CD8-positive, alpha-beta memory T cell (primary cell): ENCODE data around the gene PAX7. TPM values are rescaled to one million over a fixed set of nuclear protein-coding genes. Genes with fewer than 3 reads are reported as not detected.

Experiments
- CTCF ChIA-PET: fragments of 350-600 bp; sonication (Branson Sonifier 250); formaldehyde crosslinking; loops from one replicate; lab custom pipeline; 2021; ENCODE audit warnings: antibody characterized with exemption; lab: Charles Lee
- POLR2A ChIA-PET: fragments of 350-600 bp; sonication (Branson Sonifier 250); formaldehyde crosslinking; loops from one replicate; lab custom pipeline; 2021; ENCODE audit warnings: antibody characterized with exemption; lab: Charles Lee
- DNase-seq, 5 donors: peaks; one replicate each; pipeline versions ENCODE4 v3.0.0 to v3.0.0-alpha.2; 2020 to 2022; ENCODE audit warnings: mixed read lengths in 1 of 5
- H3K27ac ChIP-seq: one replicate; pipeline ENCODE4 v1.7.0; 2013; ENCODE audit warnings: low read depth, mild to moderate bottlenecking, low read length, moderate library complexity
- H3K27me3 ChIP-seq: 2 replicates; pipeline ENCODE4 v1.7.0; 2013; ENCODE audit warnings: low read length, mild to moderate bottlenecking; ENCODE audit not compliant: insufficient read depth, poor library complexity, severe bottlenecking
- H3K36me3 ChIP-seq: 2 replicates; pipeline ENCODE4 v1.7.0; 2013; ENCODE audit warnings: mild to moderate bottlenecking, low read length, moderate library complexity; ENCODE audit not compliant: insufficient read depth
- H3K4me1 ChIP-seq: 2 replicates; pipeline ENCODE4 v1.7.0; 2013; ENCODE audit warnings: mild to moderate bottlenecking, low read length, moderate library complexity; ENCODE audit not compliant: insufficient read depth
- H3K4me3 ChIP-seq: 2 replicates; pipeline ENCODE4 v1.7.0; 2013; ENCODE audit warnings: mild to moderate bottlenecking, low read length
- H3K9me3 ChIP-seq: 2 replicates; pipeline ENCODE4 v1.7.0; 2013; ENCODE audit warnings: mild to moderate bottlenecking, low read length
- H3K27ac Mint-ChIP-seq, 8 donors: one replicate each; pipeline ENCODE4 v1.8.0; 2020 to 2021; ENCODE audit warnings: mixed read lengths in 8 of 8, mild to moderate bottlenecking in 6 of 8, inconsistent platforms in 3 of 8, moderate library complexity in 3 of 8
- H3K27me3 Mint-ChIP-seq, 2 donors: one replicate each; pipeline ENCODE4 v1.8.0; 2020 to 2021; ENCODE audit warnings: mixed read lengths in 2 of 2, mild to moderate bottlenecking in 1 of 2, moderate library complexity in 1 of 2
- H3K36me3 Mint-ChIP-seq, 3 donors: one replicate each; pipeline ENCODE4 v1.8.0; 2020 to 2021; ENCODE audit warnings: mixed read lengths in 3 of 3, inconsistent platforms in 1 of 3, mild to moderate bottlenecking in 1 of 3
- H3K4me1 Mint-ChIP-seq, 3 donors: one replicate each; pipeline ENCODE4 v1.8.0; 2020 to 2021; ENCODE audit warnings: mixed read lengths in 3 of 3, inconsistent platforms in 1 of 3, mild to moderate bottlenecking in 1 of 3
- H3K4me3 Mint-ChIP-seq, 7 donors: one replicate each; pipeline ENCODE4 v1.8.0; 2020 to 2021; ENCODE audit warnings: mixed read lengths in 7 of 7, mild to moderate bottlenecking in 6 of 7, moderate library complexity in 4 of 7, inconsistent platforms in 2 of 7
- H3K9me3 Mint-ChIP-seq, 5 donors: one replicate each; pipeline ENCODE4 v1.8.0; 2020 to 2022; ENCODE audit warnings: mixed read lengths in 5 of 5, mild to moderate bottlenecking in 3 of 5, moderate library complexity in 2 of 5, inconsistent platforms in 1 of 5
- polyA plus RNA-seq: library from polyadenylated mRNA; unstranded; fragments of 300-500 nt; fragmentation: Illumina TruSeq; gene quantifications from one replicate; pipeline ENCODE4 v1.2.3, GENCODE V29; 2021
- total RNA-seq, 2 experiments: library from RNA; stranded (reverse); gene quantifications; one replicate each; pipeline ENCODE4 v1.2.3, GENCODE V29; 2021

Gene PAX7
- total and polyA plus RNA-seq, 3 experiments from 2014 or later: not detected

DNA sequence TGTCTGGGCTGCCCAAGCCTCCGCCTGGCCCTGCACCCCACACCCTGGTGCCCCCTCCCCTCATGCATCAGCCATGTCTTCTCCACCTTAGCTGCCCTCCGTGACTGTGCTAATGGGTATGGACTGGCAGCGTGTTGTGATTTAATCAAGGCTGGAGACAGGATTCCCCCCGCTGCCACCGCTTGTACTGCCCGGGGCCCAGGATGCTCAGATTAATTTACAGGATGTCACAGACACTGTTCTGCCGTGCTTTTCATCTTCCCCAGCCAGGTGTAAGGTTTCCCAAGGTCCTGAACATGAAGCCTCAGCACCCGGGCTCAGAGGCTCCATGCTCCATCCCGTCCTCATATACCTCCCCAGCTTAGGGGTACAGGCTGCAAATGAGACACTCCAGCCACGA is 162.5 kb downstream of the PAX7 start:
- ChIA-PET CTCF (no interaction called here), POLR2A (no interaction called here)
- Mint-ChIP-seq H3K4me1 (no peaks in the 10 kb centered on the region), H3K4me3 (no peak overlapping the region), H3K9me3 (peaks cover 0 to 8% (median 0%) of the 10 kb centered on the region in 5 donors), H3K27ac (no peak overlapping the region), H3K27me3 (peaks cover 25 to 70% of the 10 kb centered on the region in 2 donors), H3K36me3 (peaks cover 0 to 1% (median 0%) of the 10 kb centered on the region in 3 donors)
- Histone ChIP-seq H3K4me3 (no peak overlapping the region), H3K9me3 (no peaks in the 10 kb centered on the region), H3K27me3 (peaks cover 3% of the 10 kb centered on the region), H3K36me3 (no peaks in the 10 kb centered on the region), H3K27ac (no peak overlapping the region), H3K4me1 (no peaks in the 10 kb centered on the region)
- no peak for DNase-seq

DNA sequence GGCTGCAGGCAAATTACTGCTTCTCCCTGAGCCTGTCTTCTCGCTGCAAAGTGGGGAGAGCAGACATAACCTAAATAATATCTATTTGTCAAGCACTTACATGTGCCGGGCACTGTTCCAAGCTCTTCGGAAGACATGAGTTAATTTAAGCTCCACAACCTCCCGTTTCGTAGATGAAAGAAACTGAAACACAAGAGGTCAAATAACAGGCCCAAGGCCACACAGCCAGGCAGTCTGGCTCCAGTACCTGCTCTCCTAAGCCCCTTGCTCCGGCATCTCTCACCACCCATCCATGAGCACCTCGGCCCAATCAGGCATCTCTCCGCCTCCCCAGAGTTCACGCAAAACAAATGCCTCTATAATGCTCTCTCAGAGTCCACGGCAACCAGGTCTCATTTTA is 163.4 kb downstream of the PAX7 start:
- no peak overlapping the region for H3K4me3 Mint-ChIP-seq
- H3K9me3 Mint-ChIP-seq: peaks cover 0 to 8% (median 0%) of the 10 kb centered on the region in 5 donors
- peaks cover 0 to 1% (median 0%) of the 10 kb centered on the region in 3 donors for H3K36me3 Mint-ChIP-seq
- no peak for DNase-seq
- Histone ChIP-seq H3K4me1 (no peaks in the 10 kb centered on the region), H3K27ac (no peak overlapping the region), H3K4me3 (no peak overlapping the region), H3K27me3 (peaks cover 3% of the 10 kb centered on the region), H3K9me3 (no peaks in the 10 kb centered on the region), H3K36me3 (no peaks in the 10 kb centered on the region)
- POLR2A ChIA-PET: no interaction called here
- CTCF ChIA-PET: no interaction called here
- H3K4me1 Mint-ChIP-seq: no peaks in the 10 kb centered on the region
- H3K27me3 Mint-ChIP-seq: peaks cover 24 to 71% of the 10 kb centered on the region in 2 donors
- no peak overlapping the region for H3K27ac Mint-ChIP-seq

DNA sequence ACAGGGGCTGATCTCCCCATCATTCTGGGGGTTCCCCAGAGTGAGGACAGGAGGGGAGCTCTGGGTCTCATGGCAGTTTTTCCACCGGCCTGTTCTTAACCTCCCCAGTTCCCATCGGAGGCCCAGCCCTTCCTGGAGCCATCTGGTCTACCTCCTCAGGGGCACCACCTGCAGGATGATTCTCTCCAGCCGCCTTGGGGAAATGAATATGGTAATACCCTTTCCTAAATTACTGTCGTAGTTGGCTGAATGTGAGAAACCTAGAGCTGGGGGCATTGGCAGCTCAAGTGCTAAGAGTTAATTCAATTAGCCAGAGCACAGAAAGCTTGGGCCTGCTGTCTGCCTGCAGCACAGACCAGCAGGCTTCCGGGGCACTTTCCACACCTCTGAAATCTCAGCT is 163.9 kb downstream of the PAX7 start:
- ChIA-PET CTCF (no interaction called here), POLR2A (no interaction called here)
- H3K9me3 ChIP-seq: no peaks in the 10 kb centered on the region
- Mint-ChIP-seq H3K27ac (no peak overlapping the region), H3K4me3 (no peak overlapping the region), H3K36me3 (peaks cover 0 to 1% (median 0%) of the 10 kb centered on the region in 3 donors), H3K27me3 (peaks cover 23 to 70% of the 10 kb centered on the region in 2 donors), H3K4me1 (no peaks in the 10 kb centered on the region), H3K9me3 (peaks cover 0 to 8% (median 0%) of the 10 kb centered on the region in 5 donors)
- no peak overlapping the region for H3K4me3 ChIP-seq
- DNase-seq: no peak
- H3K4me1 ChIP-seq: no peaks in the 10 kb centered on the region
- H3K27ac ChIP-seq: no peak overlapping the region
- H3K36me3 ChIP-seq: no peaks in the 10 kb centered on the region
- peaks cover 3% of the 10 kb centered on the region for H3K27me3 ChIP-seq

DNA sequence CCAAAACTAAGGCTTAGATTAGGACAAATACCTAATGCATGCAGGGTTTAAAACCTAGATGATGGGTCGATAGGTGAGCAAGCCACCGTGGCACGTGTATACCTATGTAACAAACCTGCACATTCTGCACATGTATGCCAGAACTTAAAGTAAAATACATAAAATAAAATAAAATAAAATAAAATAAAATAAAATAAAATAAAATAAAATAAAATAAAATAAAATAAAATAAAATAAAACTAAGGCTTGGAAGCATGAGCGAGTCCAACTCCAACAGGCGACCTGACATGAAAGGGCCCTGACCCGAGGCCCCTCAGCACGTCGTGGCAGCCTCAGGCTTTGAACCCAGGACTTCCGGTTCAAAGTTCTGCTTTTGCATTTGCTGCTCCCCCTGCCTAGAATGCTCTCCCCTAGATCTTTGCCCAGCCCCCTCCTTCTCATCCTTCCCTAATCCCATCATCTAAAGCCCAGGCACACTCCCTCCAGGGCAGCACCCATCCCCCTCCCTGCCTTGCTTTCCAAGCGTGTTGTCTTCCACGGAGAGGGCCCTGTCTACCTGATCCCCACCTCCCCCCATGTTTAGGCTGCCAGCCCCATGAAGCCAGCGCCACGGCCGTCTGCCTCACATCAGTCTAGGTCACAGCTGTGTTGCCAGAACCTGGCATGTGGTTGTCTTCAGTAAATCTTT is 164.5 kb downstream of the PAX7 start:
- no peaks in the 10 kb centered on the region for H3K9me3 ChIP-seq
- no peaks in the 10 kb centered on the region for H3K36me3 ChIP-seq
- Mint-ChIP-seq H3K4me3 (no peak overlapping the region), H3K4me1 (no peaks in the 10 kb centered on the region), H3K27me3 (peaks cover 27 to 65% of the 10 kb centered on the region in 2 donors), H3K36me3 (peaks cover 0 to 1% (median 0%) of the 10 kb centered on the region in 3 donors), H3K27ac (no peak overlapping the region), H3K9me3 (peaks cover 0 to 8% (median 0%) of the 10 kb centered on the region in 5 donors)
- no peak overlapping the region for H3K4me3 ChIP-seq
- ChIA-PET CTCF (no interaction called here), POLR2A (no interaction called here)
- peaks cover 3% of the 10 kb centered on the region for H3K27me3 ChIP-seq
- no peak overlapping the region for H3K27ac ChIP-seq
- no peaks in the 10 kb centered on the region for H3K4me1 ChIP-seq
- DNase-seq: no peak

DNA sequence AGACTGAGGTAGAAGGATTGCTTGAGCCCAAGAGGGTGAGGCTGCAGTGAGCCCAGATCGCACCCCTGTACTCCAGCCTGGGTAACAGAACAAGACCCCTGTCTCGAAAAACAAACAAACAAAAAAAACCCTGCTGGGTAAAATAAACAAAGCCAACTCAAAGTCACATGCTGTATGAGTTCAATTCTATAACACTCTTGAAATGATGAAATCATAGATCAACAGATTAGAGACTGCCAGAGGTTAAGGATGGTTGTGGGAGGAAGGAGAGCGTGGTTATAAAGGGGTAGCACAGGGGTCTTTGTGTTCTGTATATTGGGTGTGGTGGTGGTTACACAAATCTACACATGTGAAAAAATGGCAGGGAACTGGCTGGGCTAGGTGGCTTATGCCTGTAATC is 166.3 kb downstream of the PAX7 start:
- POLR2A ChIA-PET: no interaction called here
- no peaks in the 10 kb centered on the region for H3K4me1 Mint-ChIP-seq
- H3K27me3 ChIP-seq: peaks cover 3% of the 10 kb centered on the region
- no peaks in the 10 kb centered on the region for H3K4me1 ChIP-seq
- H3K27me3 Mint-ChIP-seq: peaks cover 17 to 51% of the 10 kb centered on the region in 2 donors
- no peak overlapping the region for H3K27ac ChIP-seq
- no peaks in the 10 kb centered on the region for H3K9me3 ChIP-seq
- H3K4me3 ChIP-seq: no peak overlapping the region
- H3K36me3 ChIP-seq: no peaks in the 10 kb centered on the region
- H3K36me3 Mint-ChIP-seq: peaks cover 0 to 1% (median 0%) of the 10 kb centered on the region in 3 donors
- CTCF ChIA-PET: no interaction called here
- no peak for DNase-seq
- peaks cover 0 to 8% (median 0%) of the 10 kb centered on the region in 5 donors for H3K9me3 Mint-ChIP-seq
- H3K4me3 Mint-ChIP-seq: no peak overlapping the region
- H3K27ac Mint-ChIP-seq: no peak overlapping the region

Other genes with a start within 250 kb of the PAX7 start
- not detected for gene KLHDC7A, start 149.9 kb upstream of the PAX7 start, total RNA-seq
- gene KLHDC7A, start 149.9 kb upstream of the PAX7 start, polyA plus RNA-seq: not detected
- gene TAS1R2, start 228.8 kb downstream of the PAX7 start, total RNA-seq: not detected
- gene TAS1R2, start 228.8 kb downstream of the PAX7 start, polyA plus RNA-seq: not detected